Right forelimb (tissue), 1 donor: ENCODE data around the gene BSDC1.

Experiments used
- DNase-seq: peaks from one replicate; pipeline ENCODE4 v3.0.0-alpha.2; 2018

The BSDC1 gene

DNA sequence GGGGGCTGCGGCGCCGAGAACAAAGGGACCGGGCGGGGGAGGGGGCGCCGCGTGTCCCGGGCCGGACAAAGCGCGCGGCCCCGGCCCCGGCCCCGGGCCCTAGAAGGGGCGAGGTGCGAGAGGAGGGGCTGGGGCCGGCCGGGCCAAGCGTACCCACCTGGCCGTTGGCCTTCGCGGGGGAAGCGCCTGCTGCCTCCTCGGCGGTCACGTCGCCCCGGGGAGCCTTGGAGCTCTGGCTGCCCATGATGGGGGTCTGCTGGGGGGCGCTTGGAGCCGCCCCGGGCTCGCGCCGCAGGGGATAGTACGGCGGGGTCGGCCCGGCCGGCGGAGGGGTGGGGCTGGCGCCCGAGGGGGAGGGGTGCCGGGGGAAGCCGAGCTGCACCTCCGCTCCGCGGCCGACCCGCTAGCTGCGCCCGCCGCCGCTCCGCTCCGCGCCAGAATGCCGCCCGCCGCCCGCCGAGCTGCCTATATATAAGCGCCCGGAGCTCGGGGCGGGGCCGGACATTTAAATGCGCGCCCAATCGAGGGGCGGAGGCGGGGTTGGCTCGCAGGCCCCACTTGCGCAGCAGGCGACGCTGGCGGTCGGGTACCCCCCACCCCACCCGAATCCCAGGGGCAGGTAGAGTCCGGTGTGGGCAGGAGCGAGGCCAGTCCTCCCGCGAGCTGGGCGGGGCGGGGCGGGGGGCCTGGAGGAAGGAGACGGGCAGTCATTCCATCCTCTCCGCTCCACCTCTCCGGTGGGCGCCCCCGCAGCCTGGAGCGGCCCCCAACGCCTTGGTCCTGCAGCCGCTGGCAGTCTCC, 58.3 kb downstream of the BSDC1 start, which contains the start of gene MARCKSL1:
MARCKSL1 (minus strand) TSS at position 444 of the 801 bp plus-strand sequence; CDS start at position 244, 200 bp downstream.
- DNase-seq: peak; percentile 91

GRCh38 chr1:32335535-32335789, 58.8 kb downstream of the BSDC1 start:
- no peak for DNase-seq

GRCh38 chr1:32334864-32335534, 59.2 kb downstream of the BSDC1 start:
- DNase-seq: peak; percentile 75

DNA sequence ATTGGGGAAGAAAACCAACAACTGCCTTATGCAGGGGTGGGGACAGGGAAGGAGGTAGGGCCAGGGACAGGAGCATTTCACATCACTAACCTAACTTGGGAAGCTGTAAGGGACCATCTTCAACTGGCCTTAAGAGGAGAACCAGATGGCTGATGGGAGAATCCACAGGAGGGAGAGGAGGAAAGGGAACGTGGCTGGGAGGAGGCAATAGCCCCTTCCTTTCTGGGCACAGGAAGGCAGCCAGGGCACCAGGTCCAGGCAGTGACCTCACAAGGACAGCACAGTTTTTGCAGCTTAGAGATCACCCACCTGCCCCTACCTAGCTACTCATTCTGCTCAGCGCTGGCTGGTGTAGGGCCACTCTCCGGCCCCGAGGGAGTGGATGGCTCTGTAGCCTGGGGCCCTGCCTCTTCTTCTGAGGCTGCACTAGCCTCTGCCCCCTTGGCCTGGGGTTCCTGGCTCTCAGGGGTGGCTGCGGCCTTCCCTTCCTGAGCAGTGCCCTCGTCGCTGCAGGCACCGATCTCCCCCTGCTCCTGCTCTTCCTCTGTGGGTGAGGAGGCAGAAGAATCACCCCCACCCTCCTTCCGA, 59.9 kb downstream of the BSDC1 start:
- DNase-seq: no peak

GRCh38 chr1:32333251-32333963, 60.8 kb downstream of the BSDC1 start:
- no peak for DNase-seq

- no peak for DNase-seq
These were observed 61.8 kb downstream of the BSDC1 start for GRCh38 chr1:32332290-32333079.

DNA sequence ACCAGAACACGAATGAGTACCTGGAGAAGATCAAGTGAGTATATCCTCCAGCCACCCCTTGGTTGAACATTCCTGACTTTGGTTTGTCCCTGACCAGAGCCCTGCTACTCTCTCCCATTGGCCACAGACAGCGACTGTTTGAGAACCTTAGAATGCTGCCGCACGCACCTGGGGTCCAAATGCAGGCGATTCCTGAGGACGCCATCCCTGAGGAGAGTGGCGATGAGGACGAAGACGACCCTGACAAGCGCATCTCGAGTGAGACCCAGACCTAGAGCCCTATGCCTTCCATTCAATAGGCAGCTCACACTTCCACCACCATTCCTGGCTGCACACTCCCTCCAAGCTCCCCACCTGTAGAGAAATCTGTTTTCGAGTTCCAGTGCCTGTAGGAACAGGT, 62.7 kb downstream of the BSDC1 start:
- DNase-seq: no peak

DNA sequence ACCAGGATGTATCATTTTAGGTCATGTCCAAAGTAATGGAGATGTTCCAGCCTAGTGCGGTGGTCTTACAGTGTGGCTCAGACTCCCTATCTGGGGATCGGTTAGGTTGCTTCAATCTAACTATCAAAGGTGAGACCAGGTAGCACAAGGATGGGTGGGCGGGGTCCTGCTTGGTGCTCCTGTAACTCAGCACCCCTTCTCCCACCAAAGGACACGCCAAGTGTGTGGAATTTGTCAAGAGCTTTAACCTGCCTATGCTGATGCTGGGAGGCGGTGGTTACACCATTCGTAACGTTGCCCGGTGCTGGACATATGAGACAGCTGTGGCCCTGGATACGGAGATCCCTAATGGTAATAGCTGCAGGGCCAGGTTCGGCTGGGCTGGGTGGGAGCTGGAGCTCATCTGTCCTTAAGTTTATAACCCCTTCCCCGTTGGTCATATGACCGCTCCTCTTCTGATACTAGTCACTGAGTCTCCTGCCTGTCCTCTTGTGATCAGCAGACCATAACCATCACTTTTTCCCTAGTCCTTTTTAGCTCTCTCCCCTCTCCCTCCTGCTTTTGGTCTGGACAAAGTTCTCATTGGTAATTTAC, 63.6 kb downstream of the BSDC1 start:
- DNase-seq: no peak

DNA sequence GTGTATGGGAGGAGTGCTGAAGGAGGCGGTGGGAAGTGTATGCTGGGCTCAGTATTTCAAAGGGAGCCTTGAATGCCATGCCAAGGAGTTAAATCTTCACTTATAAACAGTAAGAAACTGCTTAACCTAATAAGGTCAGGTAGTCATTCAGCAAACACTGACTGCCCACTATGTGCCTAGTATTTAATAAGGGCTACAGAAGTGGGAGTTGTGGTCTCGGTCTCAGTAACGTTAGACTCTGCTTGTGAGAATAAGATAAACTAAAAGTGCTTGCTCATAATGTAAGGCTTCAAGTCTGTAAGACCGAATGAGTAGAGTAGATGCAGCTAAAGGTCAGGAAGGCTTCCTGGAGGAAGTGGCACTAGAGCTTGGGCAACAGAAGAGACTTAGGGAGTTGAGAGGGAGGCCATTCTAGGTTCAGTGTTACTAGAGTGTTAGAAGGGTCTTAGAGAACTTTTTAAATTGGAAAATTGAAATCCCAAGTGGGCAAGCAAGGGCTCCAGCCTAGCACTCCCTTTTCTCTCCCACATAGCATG, 64.2 kb downstream of the BSDC1 start:
- DNase-seq: no peak

DNA sequence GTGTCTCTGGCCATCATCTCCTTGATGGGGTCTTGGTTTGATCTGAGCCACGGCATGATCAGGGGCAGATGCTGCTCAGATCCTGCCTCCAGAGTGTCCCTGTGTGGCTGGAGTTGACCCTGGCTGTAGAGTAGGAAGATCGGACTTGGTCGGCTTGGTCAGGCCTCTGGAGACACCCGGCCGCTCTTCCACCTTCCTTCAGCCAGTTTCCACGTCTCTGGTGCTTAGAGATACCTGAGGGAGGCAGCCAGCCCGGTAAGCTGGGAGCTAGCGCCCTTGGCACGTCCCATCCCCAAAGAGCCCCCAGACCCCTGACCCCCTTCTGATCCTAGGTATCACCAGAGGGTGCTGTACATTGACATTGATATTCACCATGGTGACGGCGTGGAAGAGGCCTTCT, 67.0 kb downstream of the BSDC1 start:
- DNase-seq: no peak

- DNase-seq: no peak
These were observed 72.4 kb downstream of the BSDC1 start for GRCh38 chr1:32321712-32322291.

GRCh38 chr1:32318127-32318869, 75.9 kb downstream of the BSDC1 start:
- DNase-seq: no peak

- no peak for DNase-seq
These were observed 77.4 kb downstream of the BSDC1 start for GRCh38 chr1:32316903-32317277.
